ENCODE measurements around the gene TMEM18.

TMEM18 gene

GRCh38 chr2:670637-671036, 6.6 kb downstream of the TMEM18 start:
- no peak for DNase-seq (ENCODE audit: low spot score in 2 of 2)
- H3K4me1 Mint-ChIP-seq = peaks cover 49% of the 10 kb centered on the region
- H3K9me3 Mint-ChIP-seq = no peaks in the 10 kb centered on the region
- ATAC-seq = no peak
- H3K36me3 Mint-ChIP-seq = peaks cover 70% of the 10 kb centered on the region
- H3K4me3 Mint-ChIP-seq = no peak overlapping the region
- H3K27ac Mint-ChIP-seq = peak overlapping the region; percentile 6

GRCh38 chr2:669323-669722, 7.9 kb downstream of the TMEM18 start:
- peaks cover 68% of the 10 kb centered on the region for H3K36me3 Mint-ChIP-seq
- DNase-seq (ENCODE audit: low spot score in 2 of 2) (peak in 1 of 2 donors; percentile 35), ATAC-seq (no peak)
- H3K4me3 Mint-ChIP-seq = no peak overlapping the region
- peaks cover 45% of the 10 kb centered on the region for H3K4me1 Mint-ChIP-seq
- peak overlapping the region; percentile 6 for H3K27ac Mint-ChIP-seq
- H3K9me3 Mint-ChIP-seq = peaks cover 8% of the 10 kb centered on the region

GRCh38 chr2:668000-668398, 9.2 kb downstream of the TMEM18 start:
- ATAC-seq (no peak), DNase-seq (ENCODE audit: low spot score in 2 of 2) (no peak)
- H3K36me3 Mint-ChIP-seq = peaks cover 71% of the 10 kb centered on the region
- no peak overlapping the region for H3K4me3 Mint-ChIP-seq
- peaks cover 8% of the 10 kb centered on the region for H3K9me3 Mint-ChIP-seq
- no peak overlapping the region for H3K27ac Mint-ChIP-seq
- peaks cover 49% of the 10 kb centered on the region for H3K4me1 Mint-ChIP-seq

- DNase-seq (ENCODE audit: low spot score in 2 of 2) = no peak
- H3K27ac Mint-ChIP-seq = no peak overlapping the region
- peaks cover 8% of the 10 kb centered on the region for H3K9me3 Mint-ChIP-seq
- H3K4me3 Mint-ChIP-seq = no peak overlapping the region
- H3K36me3 Mint-ChIP-seq = peaks cover 66% of the 10 kb centered on the region
- H3K4me1 Mint-ChIP-seq = peaks cover 49% of the 10 kb centered on the region
- peak; percentile 86 for ATAC-seq
Observed at GRCh38 chr2:667332-667999, 9.7 kb downstream of the TMEM18 start.

GRCh38 chr2:666441-666840, 10.8 kb downstream of the TMEM18 start:
- DNase-seq (ENCODE audit: low spot score in 2 of 2) (no peak), ATAC-seq (no peak)
- Mint-ChIP-seq H3K4me3 (no peak overlapping the region), H3K9me3 (peaks cover 8% of the 10 kb centered on the region), H3K36me3 (peaks cover 64% of the 10 kb centered on the region), H3K4me1 (peaks cover 60% of the 10 kb centered on the region), H3K27ac (no peak overlapping the region)

GRCh38 chr2:665340-666073, 11.7 kb downstream of the TMEM18 start:
- peaks cover 56% of the 10 kb centered on the region for H3K36me3 Mint-ChIP-seq
- H3K4me1 Mint-ChIP-seq = peaks cover 57% of the 10 kb centered on the region
- DNase-seq (ENCODE audit: low spot score in 2 of 2) = no peak
- no peak overlapping the region for H3K4me3 Mint-ChIP-seq
- H3K27ac Mint-ChIP-seq = no peak overlapping the region
- H3K9me3 Mint-ChIP-seq = peaks cover 8% of the 10 kb centered on the region
- ATAC-seq = no peak

- DNase-seq (ENCODE audit: low spot score in 2 of 2) (no peak), ATAC-seq (peak; percentile 22)
- peaks cover 51% of the 10 kb centered on the region for H3K4me1 Mint-ChIP-seq
- peaks cover 42% of the 10 kb centered on the region for H3K36me3 Mint-ChIP-seq
- H3K27ac Mint-ChIP-seq = no peak overlapping the region
- H3K9me3 Mint-ChIP-seq = peaks cover 8% of the 10 kb centered on the region
- no peak overlapping the region for H3K4me3 Mint-ChIP-seq
Observed at GRCh38 chr2:664063-664462, 13.1 kb downstream of the TMEM18 start.

GRCh38 chr2:663221-663620, 14.0 kb downstream of the TMEM18 start:
- Mint-ChIP-seq H3K9me3 (peaks cover 8% of the 10 kb centered on the region), H3K36me3 (peaks cover 34% of the 10 kb centered on the region), H3K4me3 (no peak overlapping the region), H3K27ac (no peak overlapping the region), H3K4me1 (peaks cover 51% of the 10 kb centered on the region)
- ATAC-seq (no peak), DNase-seq (ENCODE audit: low spot score in 2 of 2) (no peak)

GRCh38 chr2:661360-661635, 15.9 kb downstream of the TMEM18 start:
- H3K9me3 Mint-ChIP-seq = peaks cover 8% of the 10 kb centered on the region
- H3K27ac Mint-ChIP-seq = no peak overlapping the region
- H3K4me3 Mint-ChIP-seq = no peak overlapping the region
- ATAC-seq = no peak
- H3K36me3 Mint-ChIP-seq = peaks cover 23% of the 10 kb centered on the region
- H3K4me1 Mint-ChIP-seq = peaks cover 51% of the 10 kb centered on the region
- no peak for DNase-seq (ENCODE audit: low spot score in 2 of 2)

- Mint-ChIP-seq H3K4me3 (no peak overlapping the region), H3K36me3 (peaks cover 18% of the 10 kb centered on the region), H3K27ac (no peak overlapping the region), H3K4me1 (peaks cover 54% of the 10 kb centered on the region), H3K9me3 (peaks cover 8% of the 10 kb centered on the region)
- DNase-seq (ENCODE audit: low spot score in 2 of 2) = no peak
- no peak for ATAC-seq
Observed at GRCh38 chr2:660586-661359, 16.4 kb downstream of the TMEM18 start.

GRCh38 chr2:660029-660428, 17.2 kb downstream of the TMEM18 start:
- H3K4me3 Mint-ChIP-seq = no peak overlapping the region
- DNase-seq (ENCODE audit: low spot score in 2 of 2) (no peak), ATAC-seq (no peak)
- H3K9me3 Mint-ChIP-seq = peaks cover 2% of the 10 kb centered on the region
- peaks cover 10% of the 10 kb centered on the region for H3K36me3 Mint-ChIP-seq
- H3K27ac Mint-ChIP-seq = no peak overlapping the region
- H3K4me1 Mint-ChIP-seq = peaks cover 54% of the 10 kb centered on the region

- ATAC-seq (no peak), DNase-seq (ENCODE audit: low spot score in 2 of 2) (no peak)
- no peaks in the 10 kb centered on the region for H3K9me3 Mint-ChIP-seq
- peaks cover 58% of the 10 kb centered on the region for H3K4me1 Mint-ChIP-seq
- peaks cover 3% of the 10 kb centered on the region for H3K36me3 Mint-ChIP-seq
- no peak overlapping the region for H3K27ac Mint-ChIP-seq
- no peak overlapping the region for H3K4me3 Mint-ChIP-seq
Observed at GRCh38 chr2:658426-658825, 18.8 kb downstream of the TMEM18 start.

- DNase-seq (ENCODE audit: low spot score in 2 of 2) (no peak), ATAC-seq (no peak)
- Mint-ChIP-seq H3K4me3 (no peak overlapping the region), H3K27ac (no peak overlapping the region), H3K9me3 (no peaks in the 10 kb centered on the region), H3K4me1 (peaks cover 58% of the 10 kb centered on the region), H3K36me3 (no peaks in the 10 kb centered on the region)
Observed at GRCh38 chr2:657766-658165, 19.4 kb downstream of the TMEM18 start.

GRCh38 chr2:656676-657075, 20.5 kb downstream of the TMEM18 start:
- no peak for DNase-seq (ENCODE audit: low spot score in 2 of 2)
- no peaks in the 10 kb centered on the region for H3K9me3 Mint-ChIP-seq
- H3K27ac Mint-ChIP-seq = peak overlapping the region; percentile 68
- peaks cover 50% of the 10 kb centered on the region for H3K4me1 Mint-ChIP-seq
- H3K36me3 Mint-ChIP-seq = no peaks in the 10 kb centered on the region
- ATAC-seq = peak; percentile 21
- H3K4me3 Mint-ChIP-seq = no peak overlapping the region

GRCh38 chr2:655626-656025, 21.6 kb downstream of the TMEM18 start:
- ATAC-seq (peak; percentile 46), DNase-seq (ENCODE audit: low spot score in 2 of 2) (peak in 1 of 2 donors; percentile 35)
- no peaks in the 10 kb centered on the region for H3K9me3 Mint-ChIP-seq
- H3K4me3 Mint-ChIP-seq = no peak overlapping the region
- H3K27ac Mint-ChIP-seq = no peak overlapping the region
- peaks cover 45% of the 10 kb centered on the region for H3K4me1 Mint-ChIP-seq
- H3K36me3 Mint-ChIP-seq = no peaks in the 10 kb centered on the region

GRCh38 chr2:654896-655295, 22.3 kb downstream of the TMEM18 start:
- Mint-ChIP-seq H3K36me3 (no peaks in the 10 kb centered on the region), H3K4me1 (peaks cover 45% of the 10 kb centered on the region), H3K27ac (peak overlapping the region; percentile 45), H3K4me3 (no peak overlapping the region), H3K9me3 (no peaks in the 10 kb centered on the region)
- DNase-seq (ENCODE audit: low spot score in 2 of 2) (peak in 1 of 2 donors; percentile 28), ATAC-seq (no peak)
